Left kidney (tissue), 2 donors: Measurements from ENCODE around the gene LRP2. TPM values are rescaled to one million over a fixed set of nuclear protein-coding genes. Genes with fewer than 3 reads are reported as not detected.

Experiments used
- DNase-seq: peaks from one replicate; pipeline ENCODE4 v3.0.0-alpha.2; 2013
- polyA plus RNA-seq: library from polyadenylated mRNA; unstranded; fragments of 120-200 nt; gene quantifications from one replicate; pipeline ENCODE4 v1.2.1, GENCODE V29; 2013; ENCODE audit not compliant: insufficient read length

Gene LRP2
- polyA plus RNA-seq, 1 donor = 223 TPM

- DNase-seq = no peak
Observed at GRCh38 chr2:169090133-169090820, 272.1 kb downstream of the LRP2 start.

- DNase-seq = no peak
Observed at GRCh38 chr2:169089182-169089581, 273.2 kb downstream of the LRP2 start.

- DNase-seq = no peak
Observed at GRCh38 chr2:169087757-169088379, 274.5 kb downstream of the LRP2 start.

GRCh38 chr2:169086893-169087467 lies 275.4 kb downstream of the LRP2 start:
- no peak for DNase-seq

GRCh38 chr2:169082995-169083394 lies 279.3 kb downstream of the LRP2 start:
- DNase-seq = no peak

GRCh38 chr2:169081551-169081950 lies 280.8 kb downstream of the LRP2 start:
- no peak for DNase-seq

GRCh38 chr2:169080250-169081069 lies 281.9 kb downstream of the LRP2 start:
- no peak for DNase-seq

- no peak for DNase-seq
Observed at GRCh38 chr2:169077674-169078240, 284.6 kb downstream of the LRP2 start.

Other genes starting within 250 kb of the LRP2 start
- 17.0 TPM for gene BBS5, start 117.0 kb upstream of the LRP2 start, polyA plus RNA-seq
- gene KLHL41, start 147.2 kb upstream of the LRP2 start, polyA plus RNA-seq = 1.9 TPM
- 49.0 TPM for gene FASTKD1, start 211.3 kb upstream of the LRP2 start, polyA plus RNA-seq
- gene PPIG, start 221.8 kb upstream of the LRP2 start, polyA plus RNA-seq = 111 TPM